ENCODE results near the gene GBA3.

DNA sequence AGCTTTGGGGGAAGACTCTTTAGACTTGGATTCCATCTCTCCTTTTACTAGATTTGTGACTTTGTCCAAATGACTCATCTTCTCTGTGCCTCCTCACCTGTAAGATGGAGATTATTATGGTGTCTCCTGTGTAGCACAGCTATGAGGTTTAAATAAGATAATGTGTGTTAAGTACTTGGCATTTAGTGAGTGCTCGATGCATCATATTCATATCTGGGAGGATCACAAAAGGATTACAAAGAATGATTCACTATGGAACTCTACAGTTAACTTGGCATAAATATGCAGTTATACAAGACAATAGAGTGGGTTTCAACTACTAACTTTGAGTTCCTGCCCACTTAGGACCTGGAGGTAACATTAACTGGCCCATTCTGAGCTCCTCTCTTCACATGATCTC is 2.3 kb downstream of the GBA3 start:
- TF ChIP-seq CTCF (IDR thresholded peaks at IDR 0.05) = no peak
- no peak for TF ChIP-seq POLR2A (IDR thresholded peaks at IDR 0.05)

Data from thyroid gland (tissue), 4 donors.